ENCODE results near the gene MBL2. TPM values are rescaled to one million over a fixed set of nuclear protein-coding genes. Genes with fewer than 3 reads are reported as not detected.

Gene MBL2
- total RNA-seq, 1 experiment from 2014 or later, result not detected

DNA sequence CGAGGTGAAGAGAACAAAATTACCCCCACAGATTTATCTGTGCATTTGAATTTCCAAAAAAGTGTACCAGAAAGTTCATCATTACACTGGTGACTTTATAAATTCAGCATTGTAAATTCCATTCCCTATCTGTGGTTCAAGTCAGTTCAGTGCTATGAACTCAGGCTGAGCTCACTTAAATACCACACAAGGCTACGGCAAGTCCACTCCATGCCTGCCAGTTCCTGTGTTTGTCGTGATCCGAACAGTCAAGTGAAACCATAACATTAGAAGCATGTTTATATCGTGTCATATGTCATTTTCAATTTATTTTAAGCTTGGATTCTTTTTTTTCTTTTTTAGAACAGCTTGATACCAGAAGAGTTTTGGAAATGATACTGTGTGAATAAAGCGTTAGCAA lies 14.8 kb downstream of the MBL2 start:
- BruUV-seq (replicated peaks), result no TSS peak
- POLR2A ChIA-PET (ENCODE audit: unreplicated experiment), result no interaction called here
- Histone ChIP-seq H3K9ac (ENCODE audit: low read length) (no peak overlapping the region), H3K4me3 (ENCODE audit: low read length) (no peak overlapping the region), H3K27ac (ENCODE audit: low read length) (no peak overlapping the region), H3F3A (ENCODE audit: low read length, unreplicated experiment) (no peaks in the 10 kb centered on the region), H3K9me2 (replicated peaks; ENCODE audit: low read length) (peaks cover 3% of the 10 kb centered on the region; the same call in 1 of the 2 replicates), H3K79me2 (ENCODE audit: low read length) (no peaks in the 10 kb centered on the region), H3K4me1 (ENCODE audit: insufficient read depth, low read length) (peaks cover 4% of the 10 kb centered on the region; the same call in 1 of the 2 replicates), H3K27me3 (ENCODE audit: low read length) (no peaks in the 10 kb centered on the region), H3K4me2 (ENCODE audit: low read length) (no peak overlapping the region), H3K9me3 (ENCODE audit: low read length) (no peaks in the 10 kb centered on the region), H3K36me3 (ENCODE audit: low read depth, low read length) (no peaks in the 10 kb centered on the region), H2AFZ (ENCODE audit: low read length) (no peak overlapping the region), H4K20me1 (ENCODE audit: low read length) (no peaks in the 10 kb centered on the region)
- intact Hi-C loops (cut with micrococcal nuclease), result no loop called here
- TF ChIP-seq, protein P1, sequence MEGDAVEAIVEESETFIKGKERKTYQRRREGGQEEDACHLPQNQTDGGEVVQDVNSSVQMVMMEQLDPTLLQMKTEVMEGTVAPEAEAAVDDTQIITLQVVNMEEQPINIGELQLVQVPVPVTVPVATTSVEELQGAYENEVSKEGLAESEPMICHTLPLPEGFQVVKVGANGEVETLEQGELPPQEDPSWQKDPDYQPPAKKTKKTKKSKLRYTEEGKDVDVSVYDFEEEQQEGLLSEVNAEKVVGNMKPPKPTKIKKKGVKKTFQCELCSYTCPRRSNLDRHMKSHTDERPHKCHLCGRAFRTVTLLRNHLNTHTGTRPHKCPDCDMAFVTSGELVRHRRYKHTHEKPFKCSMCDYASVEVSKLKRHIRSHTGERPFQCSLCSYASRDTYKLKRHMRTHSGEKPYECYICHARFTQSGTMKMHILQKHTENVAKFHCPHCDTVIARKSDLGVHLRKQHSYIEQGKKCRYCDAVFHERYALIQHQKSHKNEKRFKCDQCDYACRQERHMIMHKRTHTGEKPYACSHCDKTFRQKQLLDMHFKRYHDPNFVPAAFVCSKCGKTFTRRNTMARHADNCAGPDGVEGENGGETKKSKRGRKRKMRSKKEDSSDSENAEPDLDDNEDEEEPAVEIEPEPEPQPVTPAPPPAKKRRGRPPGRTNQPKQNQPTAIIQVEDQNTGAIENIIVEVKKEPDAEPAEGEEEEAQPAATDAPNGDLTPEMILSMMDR (conservative IDR thresholded peaks at IDR 0.05; ENCODE audit: low read depth, low read length), result no peak
- TF ChIP-seq EZH2phosphoT487 (IDR thresholded peaks at IDR 0.05; ENCODE audit: borderline replicate concordance, low read length), result no peak
- TF ChIP-seq EZH2 (IDR thresholded peaks at IDR 0.05; ENCODE audit: low read length, unreplicated experiment), result no peak
- DNase-seq (no peak), ATAC-seq (no peak)
- CTCF ChIA-PET, result no interaction called here

DNA sequence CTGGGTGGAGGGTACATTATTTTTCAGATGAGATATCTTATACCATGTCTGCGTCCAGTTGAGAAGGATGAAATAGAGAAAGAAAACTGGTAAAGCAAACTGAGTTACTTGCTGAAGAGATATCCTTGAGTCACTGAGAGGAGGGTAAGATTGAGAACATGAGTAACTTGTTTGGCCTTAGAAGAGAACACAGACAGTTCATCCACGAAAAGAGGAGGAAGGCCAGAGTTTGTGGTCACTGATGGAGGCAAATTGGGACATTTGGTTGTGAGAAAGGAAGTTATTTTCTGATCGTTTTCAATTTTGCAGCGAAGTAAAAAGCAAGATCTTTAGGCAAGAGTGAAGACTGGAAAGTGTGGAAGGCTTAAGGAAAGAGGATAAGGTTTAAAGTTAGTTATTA lies 15.6 kb downstream of the MBL2 start:
- Histone ChIP-seq H3K9ac (ENCODE audit: low read length) (no peak overlapping the region), H3K9me3 (ENCODE audit: low read length) (no peaks in the 10 kb centered on the region), H3K36me3 (ENCODE audit: low read depth, low read length) (no peaks in the 10 kb centered on the region), H4K20me1 (ENCODE audit: low read length) (no peaks in the 10 kb centered on the region), H3K4me1 (ENCODE audit: insufficient read depth, low read length) (peaks cover 4% of the 10 kb centered on the region; the same call in 1 of the 2 replicates), H3F3A (ENCODE audit: low read length, unreplicated experiment) (no peaks in the 10 kb centered on the region), H3K79me2 (ENCODE audit: low read length) (no peaks in the 10 kb centered on the region), H3K27me3 (ENCODE audit: low read length) (no peaks in the 10 kb centered on the region), H3K4me3 (ENCODE audit: low read length) (no peak overlapping the region), H3K4me2 (ENCODE audit: low read length) (no peak overlapping the region), H2AFZ (ENCODE audit: low read length) (no peak overlapping the region), H3K27ac (ENCODE audit: low read length) (no peak overlapping the region), H3K9me2 (replicated peaks; ENCODE audit: low read length) (peaks cover 3% of the 10 kb centered on the region; the same call in 1 of the 2 replicates)
- BruUV-seq (replicated peaks), result no TSS peak
- intact Hi-C loops (cut with micrococcal nuclease), result no loop called here
- ChIA-PET CTCF (no interaction called here), POLR2A (ENCODE audit: unreplicated experiment) (no interaction called here)
- ATAC-seq (no peak), DNase-seq (no peak)
- TF ChIP-seq EZH2 (IDR thresholded peaks at IDR 0.05; ENCODE audit: low read length, unreplicated experiment) (no peak), EZH2phosphoT487 (IDR thresholded peaks at IDR 0.05; ENCODE audit: borderline replicate concordance, low read length) (no peak)
- TF ChIP-seq, protein P1 (conservative IDR thresholded peaks at IDR 0.05; ENCODE audit: low read depth, low read length), result no peak

DNA sequence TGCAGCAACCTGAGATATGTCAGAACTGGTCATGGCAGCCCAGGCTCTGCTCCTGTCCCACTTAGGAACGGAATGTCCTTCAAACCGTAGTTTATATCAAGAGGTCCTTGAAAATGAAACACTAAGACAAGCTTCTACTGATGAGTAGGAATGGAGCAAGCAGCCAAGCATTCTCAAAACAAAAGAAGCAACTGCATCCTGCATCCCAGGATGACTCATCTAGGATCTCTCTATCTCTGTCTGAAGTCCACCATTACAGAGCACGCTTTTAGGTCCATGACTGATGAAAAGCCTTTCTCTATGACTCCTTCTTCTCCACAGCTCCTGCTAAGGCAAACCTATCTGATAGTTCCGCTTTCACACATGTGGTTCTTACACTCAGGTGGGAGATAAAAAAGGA lies 16.3 kb downstream of the MBL2 start:
- H4K20me1 ChIP-seq (ENCODE audit: low read length), result no peaks in the 10 kb centered on the region
- no peak overlapping the region for H3K9ac ChIP-seq (ENCODE audit: low read length)
- H3K4me2 ChIP-seq (ENCODE audit: low read length), result no peak overlapping the region
- H3K4me1 ChIP-seq (ENCODE audit: insufficient read depth, low read length), result peaks cover 4% of the 10 kb centered on the region; the same call in 1 of the 2 replicates
- no peak overlapping the region for H3K4me3 ChIP-seq (ENCODE audit: low read length)
- DNase-seq, result no peak
- TF ChIP-seq EZH2phosphoT487 (IDR thresholded peaks at IDR 0.05; ENCODE audit: borderline replicate concordance, low read length) (no peak), EZH2 (IDR thresholded peaks at IDR 0.05; ENCODE audit: low read length, unreplicated experiment) (no peak)
- TF ChIP-seq, protein P1 (conservative IDR thresholded peaks at IDR 0.05; ENCODE audit: low read depth, low read length), result no peak
- CTCF ChIA-PET, result interaction anchor here (0.6 kb wide), 1 partner anchor 860 kb away, joined by 3 read pairs; no protein-coding TSS in a partner anchor
- peaks cover 3% of the 10 kb centered on the region; the same call in 1 of the 2 replicates for H3K9me2 ChIP-seq (replicated peaks; ENCODE audit: low read length)
- no peaks in the 10 kb centered on the region for H3F3A ChIP-seq (ENCODE audit: low read length, unreplicated experiment)
- ATAC-seq, result no peak
- intact Hi-C loops (cut with micrococcal nuclease), result no loop called here
- H2AFZ ChIP-seq (ENCODE audit: low read length), result no peak overlapping the region
- no peaks in the 10 kb centered on the region for H3K27me3 ChIP-seq (ENCODE audit: low read length)
- no peak overlapping the region for H3K27ac ChIP-seq (ENCODE audit: low read length)
- no peaks in the 10 kb centered on the region for H3K9me3 ChIP-seq (ENCODE audit: low read length)
- no TSS peak for BruUV-seq (replicated peaks)
- H3K36me3 ChIP-seq (ENCODE audit: low read depth, low read length), result no peaks in the 10 kb centered on the region
- POLR2A ChIA-PET (ENCODE audit: unreplicated experiment), result interaction anchor here (0.6 kb wide), 1 partner anchor 11 kb away, joined by 3 read pairs; no protein-coding TSS in a partner anchor
- H3K79me2 ChIP-seq (ENCODE audit: low read length), result no peaks in the 10 kb centered on the region

Measured in PC-3 (cell line).